ENCODE results near the gene CRNKL1.

Gene CRNKL1

GRCh38 chr20:20063941-20064702 is 11.9 kb upstream of the CRNKL1 start:
- Histone ChIP-seq H3K9me3 (ENCODE audit: control insufficient read depth in 2 of 2, low read length in 2 of 2) (no peaks in the 10 kb centered on the region), H3K4me1 (ENCODE audit: control insufficient read depth in 2 of 2, insufficient read depth in 2 of 2, low read length in 2 of 2) (no peaks in the 10 kb centered on the region), H3K9ac (ENCODE audit: low read depth in 1 of 2, low read length in 2 of 2) (no peak overlapping the region), H3K27me3 (ENCODE audit: control insufficient read depth in 2 of 2, insufficient read depth in 2 of 2, low read length in 2 of 2) (no peaks in the 10 kb centered on the region), H3K27ac (ENCODE audit: low read depth in 2 of 2, low read length in 2 of 2) (no peak overlapping the region), H3K36me3 (ENCODE audit: control insufficient read depth in 2 of 2, insufficient read depth in 2 of 2, low read length in 2 of 2) (no peaks in the 10 kb centered on the region), H3K4me3 (ENCODE audit: low read length in 2 of 2) (no peak overlapping the region)

GRCh38 chr20:20060234-20060998 is 8.2 kb upstream of the CRNKL1 start:
- no peak overlapping the region for H3K4me3 ChIP-seq (ENCODE audit: low read length in 2 of 2)
- no peak overlapping the region for H3K27ac ChIP-seq (ENCODE audit: low read depth in 2 of 2, low read length in 2 of 2)
- H3K9me3 ChIP-seq (ENCODE audit: control insufficient read depth in 2 of 2, low read length in 2 of 2): no peaks in the 10 kb centered on the region
- H3K9ac ChIP-seq (ENCODE audit: low read depth in 1 of 2, low read length in 2 of 2): no peak overlapping the region
- peaks cover 0 to 3% of the 10 kb centered on the region in 2 donors for H3K27me3 ChIP-seq (ENCODE audit: control insufficient read depth in 2 of 2, insufficient read depth in 2 of 2, low read length in 2 of 2)
- no peaks in the 10 kb centered on the region for H3K36me3 ChIP-seq (ENCODE audit: control insufficient read depth in 2 of 2, insufficient read depth in 2 of 2, low read length in 2 of 2)
- H3K4me1 ChIP-seq (ENCODE audit: control insufficient read depth in 2 of 2, insufficient read depth in 2 of 2, low read length in 2 of 2): no peaks in the 10 kb centered on the region

GRCh38 chr20:20051767-20052073 is 546 bp downstream of the CRNKL1 start:
- no peaks in the 10 kb centered on the region for H3K9me3 ChIP-seq (ENCODE audit: control insufficient read depth in 2 of 2, low read length in 2 of 2)
- H3K36me3 ChIP-seq (ENCODE audit: control insufficient read depth in 2 of 2, insufficient read depth in 2 of 2, low read length in 2 of 2): peaks cover 32 to 33% of the 10 kb centered on the region in 2 donors
- peaks cover 10 to 11% of the 10 kb centered on the region in 2 donors for H3K4me1 ChIP-seq (ENCODE audit: control insufficient read depth in 2 of 2, insufficient read depth in 2 of 2, low read length in 2 of 2)
- H3K27ac ChIP-seq (ENCODE audit: low read depth in 2 of 2, low read length in 2 of 2): peak overlapping the region; percentile 89 to 92
- H3K9ac ChIP-seq (ENCODE audit: low read depth in 1 of 2, low read length in 2 of 2): peak overlapping the region; percentile 88 to 90
- peak overlapping the region; percentile 93 to 99 for H3K4me3 ChIP-seq (ENCODE audit: low read length in 2 of 2)
- peaks cover 0 to 3% of the 10 kb centered on the region in 2 donors for H3K27me3 ChIP-seq (ENCODE audit: control insufficient read depth in 2 of 2, insufficient read depth in 2 of 2, low read length in 2 of 2)

GRCh38 chr20:20039752-20040387 is 12.4 kb downstream of the CRNKL1 start:
- Histone ChIP-seq H3K36me3 (ENCODE audit: control insufficient read depth in 2 of 2, insufficient read depth in 2 of 2, low read length in 2 of 2) (peaks cover 76 to 93% of the 10 kb centered on the region in 2 donors), H3K27ac (ENCODE audit: low read depth in 2 of 2, low read length in 2 of 2) (no peak overlapping the region)

GRCh38 chr20:20038586-20038985 is 13.7 kb downstream of the CRNKL1 start:
- H3K36me3 ChIP-seq (ENCODE audit: control insufficient read depth in 2 of 2, insufficient read depth in 2 of 2, low read length in 2 of 2): peaks cover 80 to 87% of the 10 kb centered on the region in 2 donors
- no peaks in the 10 kb centered on the region for H3K4me1 ChIP-seq (ENCODE audit: control insufficient read depth in 2 of 2, insufficient read depth in 2 of 2, low read length in 2 of 2)
- no peak overlapping the region for H3K4me3 ChIP-seq (ENCODE audit: low read length in 2 of 2)
- H3K9ac ChIP-seq (ENCODE audit: low read depth in 1 of 2, low read length in 2 of 2): no peak overlapping the region
- no peaks in the 10 kb centered on the region for H3K9me3 ChIP-seq (ENCODE audit: control insufficient read depth in 2 of 2, low read length in 2 of 2)
- no peak overlapping the region for H3K27ac ChIP-seq (ENCODE audit: low read depth in 2 of 2, low read length in 2 of 2)
- no peaks in the 10 kb centered on the region for H3K27me3 ChIP-seq (ENCODE audit: control insufficient read depth in 2 of 2, insufficient read depth in 2 of 2, low read length in 2 of 2)

More at GRCh38 chr20:20039752-20040387, 12.4 kb downstream of the CRNKL1 start:
- no peaks in the 10 kb centered on the region for H3K9me3 ChIP-seq (ENCODE audit: control insufficient read depth in 2 of 2, low read length in 2 of 2)
- H3K9ac ChIP-seq (ENCODE audit: low read depth in 1 of 2, low read length in 2 of 2): no peak overlapping the region
- H3K27me3 ChIP-seq (ENCODE audit: control insufficient read depth in 2 of 2, insufficient read depth in 2 of 2, low read length in 2 of 2): no peaks in the 10 kb centered on the region
- H3K4me3 ChIP-seq (ENCODE audit: low read length in 2 of 2): no peak overlapping the region
- no peaks in the 10 kb centered on the region for H3K4me1 ChIP-seq (ENCODE audit: control insufficient read depth in 2 of 2, insufficient read depth in 2 of 2, low read length in 2 of 2)

GRCh38 chr20:20037960-20038359 is 14.3 kb downstream of the CRNKL1 start:
- no peak overlapping the region for H3K27ac ChIP-seq (ENCODE audit: low read depth in 2 of 2, low read length in 2 of 2)
- no peaks in the 10 kb centered on the region for H3K9me3 ChIP-seq (ENCODE audit: control insufficient read depth in 2 of 2, low read length in 2 of 2)
- no peak overlapping the region for H3K4me3 ChIP-seq (ENCODE audit: low read length in 2 of 2)
- no peaks in the 10 kb centered on the region for H3K27me3 ChIP-seq (ENCODE audit: control insufficient read depth in 2 of 2, insufficient read depth in 2 of 2, low read length in 2 of 2)
- no peaks in the 10 kb centered on the region for H3K4me1 ChIP-seq (ENCODE audit: control insufficient read depth in 2 of 2, insufficient read depth in 2 of 2, low read length in 2 of 2)
- peaks cover 79 to 87% of the 10 kb centered on the region in 2 donors for H3K36me3 ChIP-seq (ENCODE audit: control insufficient read depth in 2 of 2, insufficient read depth in 2 of 2, low read length in 2 of 2)
- H3K9ac ChIP-seq (ENCODE audit: low read depth in 1 of 2, low read length in 2 of 2): no peak overlapping the region

- Histone ChIP-seq H3K36me3 (ENCODE audit: control insufficient read depth in 2 of 2, insufficient read depth in 2 of 2, low read length in 2 of 2) (peaks cover 79 to 87% of the 10 kb centered on the region in 2 donors), H3K4me1 (ENCODE audit: control insufficient read depth in 2 of 2, insufficient read depth in 2 of 2, low read length in 2 of 2) (no peaks in the 10 kb centered on the region), H3K9ac (ENCODE audit: low read depth in 1 of 2, low read length in 2 of 2) (no peak overlapping the region), H3K9me3 (ENCODE audit: control insufficient read depth in 2 of 2, low read length in 2 of 2) (no peaks in the 10 kb centered on the region), H3K27ac (ENCODE audit: low read depth in 2 of 2, low read length in 2 of 2) (no peak overlapping the region), H3K4me3 (ENCODE audit: low read length in 2 of 2) (no peak overlapping the region), H3K27me3 (ENCODE audit: control insufficient read depth in 2 of 2, insufficient read depth in 2 of 2, low read length in 2 of 2) (no peaks in the 10 kb centered on the region)
These were observed 15.5 kb downstream of the CRNKL1 start for GRCh38 chr20:20036756-20037155.

- Histone ChIP-seq H3K4me3 (ENCODE audit: low read length in 2 of 2) (no peak overlapping the region), H3K27me3 (ENCODE audit: control insufficient read depth in 2 of 2, insufficient read depth in 2 of 2, low read length in 2 of 2) (no peaks in the 10 kb centered on the region), H3K36me3 (ENCODE audit: control insufficient read depth in 2 of 2, insufficient read depth in 2 of 2, low read length in 2 of 2) (peaks cover 68 to 70% of the 10 kb centered on the region in 2 donors), H3K4me1 (ENCODE audit: control insufficient read depth in 2 of 2, insufficient read depth in 2 of 2, low read length in 2 of 2) (no peaks in the 10 kb centered on the region), H3K27ac (ENCODE audit: low read depth in 2 of 2, low read length in 2 of 2) (no peak overlapping the region), H3K9me3 (ENCODE audit: control insufficient read depth in 2 of 2, low read length in 2 of 2) (no peaks in the 10 kb centered on the region), H3K9ac (ENCODE audit: low read depth in 1 of 2, low read length in 2 of 2) (no peak overlapping the region)
These were observed 17.8 kb downstream of the CRNKL1 start for GRCh38 chr20:20034486-20034885.

GRCh38 chr20:20031790-20032189 is 20.5 kb downstream of the CRNKL1 start:
- Histone ChIP-seq H3K9ac (ENCODE audit: low read depth in 1 of 2, low read length in 2 of 2) (no peak overlapping the region), H3K36me3 (ENCODE audit: control insufficient read depth in 2 of 2, insufficient read depth in 2 of 2, low read length in 2 of 2) (peaks cover 51 to 55% of the 10 kb centered on the region in 2 donors), H3K9me3 (ENCODE audit: control insufficient read depth in 2 of 2, low read length in 2 of 2) (no peaks in the 10 kb centered on the region), H3K4me1 (ENCODE audit: control insufficient read depth in 2 of 2, insufficient read depth in 2 of 2, low read length in 2 of 2) (no peaks in the 10 kb centered on the region), H3K27ac (ENCODE audit: low read depth in 2 of 2, low read length in 2 of 2) (no peak overlapping the region), H3K27me3 (ENCODE audit: control insufficient read depth in 2 of 2, insufficient read depth in 2 of 2, low read length in 2 of 2) (no peaks in the 10 kb centered on the region), H3K4me3 (ENCODE audit: low read length in 2 of 2) (no peak overlapping the region)

- H3K36me3 ChIP-seq (ENCODE audit: control insufficient read depth in 2 of 2, insufficient read depth in 2 of 2, low read length in 2 of 2): peaks cover 25 to 30% of the 10 kb centered on the region in 2 donors
- H3K9me3 ChIP-seq (ENCODE audit: control insufficient read depth in 2 of 2, low read length in 2 of 2): no peaks in the 10 kb centered on the region
- no peak overlapping the region for H3K4me3 ChIP-seq (ENCODE audit: low read length in 2 of 2)
- H3K27ac ChIP-seq (ENCODE audit: low read depth in 2 of 2, low read length in 2 of 2): no peak overlapping the region
- H3K4me1 ChIP-seq (ENCODE audit: control insufficient read depth in 2 of 2, insufficient read depth in 2 of 2, low read length in 2 of 2): no peaks in the 10 kb centered on the region
- no peak overlapping the region for H3K9ac ChIP-seq (ENCODE audit: low read depth in 1 of 2, low read length in 2 of 2)
- no peaks in the 10 kb centered on the region for H3K27me3 ChIP-seq (ENCODE audit: control insufficient read depth in 2 of 2, insufficient read depth in 2 of 2, low read length in 2 of 2)
These were observed 25.0 kb downstream of the CRNKL1 start for GRCh38 chr20:20027284-20027683.

Data from mucosa of rectum (tissue), 2 donors.